Jurkat, Clone E6-1 (cell line): ENCODE results near the gene HINT2.
A peak's percentile ranks its signal among the peaks of the same experiment; 100 is the strongest.

ENCODE experiments used
- DNase-seq: peaks from one replicate; pipeline ENCODE4 v3.0.0-alpha.2; 2011; ENCODE audit warnings: low read depth, low spot score
- H3K4me3 ChIP-seq: 2 replicates; pipeline ENCODE4 v1.5.1; 2011; ENCODE audit warnings: mild to moderate bottlenecking, low read length, control low read depth, moderate library complexity

The HINT2 gene

GRCh38 chr9:35842020-35842745 lies 27.3 kb upstream of the HINT2 start:
- DNase-seq: no peak

GRCh38 chr9:35841645-35841900 lies 26.7 kb upstream of the HINT2 start:
- DNase-seq: no peak
- no peak overlapping the region for H3K4me3 ChIP-seq

More at GRCh38 chr9:35842020-35842745, 27.3 kb upstream of the HINT2 start:
- H3K4me3 ChIP-seq: no peak overlapping the region

GRCh38 chr9:35840881-35841644 lies 26.2 kb upstream of the HINT2 start:
- DNase-seq: no peak
- no peak overlapping the region for H3K4me3 ChIP-seq

- no peak for DNase-seq
These were observed 25.1 kb upstream of the HINT2 start for GRCh38 chr9:35839926-35840325.

GRCh38 chr9:35836595-35836994 lies 21.8 kb upstream of the HINT2 start:
- DNase-seq: no peak
- no peak overlapping the region for H3K4me3 ChIP-seq

More at GRCh38 chr9:35839926-35840325, 25.1 kb upstream of the HINT2 start:
- H3K4me3 ChIP-seq: no peak overlapping the region

GRCh38 chr9:35835766-35836165 lies 20.9 kb upstream of the HINT2 start:
- H3K4me3 ChIP-seq: no peak overlapping the region
- DNase-seq: no peak

- no peak overlapping the region for H3K4me3 ChIP-seq
- DNase-seq: no peak
These were observed 20.4 kb upstream of the HINT2 start for GRCh38 chr9:35835216-35835632.

GRCh38 chr9:35834260-35835215 lies 19.7 kb upstream of the HINT2 start:
- H3K4me3 ChIP-seq: no peak overlapping the region

GRCh38 chr9:35832814-35833213 lies 18.0 kb upstream of the HINT2 start:
- no peak for DNase-seq
- H3K4me3 ChIP-seq: no peak overlapping the region

More at GRCh38 chr9:35834260-35835215, 19.7 kb upstream of the HINT2 start:
- no peak for DNase-seq

- H3K4me3 ChIP-seq: no peak overlapping the region
- DNase-seq: no peak
These were observed 16.2 kb upstream of the HINT2 start for GRCh38 chr9:35831040-35831439.

- H3K4me3 ChIP-seq: peak overlapping the region; percentile 63
- DNase-seq: no peak
These were observed 14.9 kb upstream of the HINT2 start for GRCh38 chr9:35829764-35830096.

- peak; percentile 87 for DNase-seq
- peak within 1 kb of the TSS; percentile 63 for H3K4me3 ChIP-seq
These were observed 14.4 kb upstream of the HINT2 start, which contains the start of gene TMEM8B for GRCh38 chr9:35829084-35829763. Gene TMEM8B, plus strand, starts transcription at chr9:35829228. Its CDS starts 220 bp downstream, at chr9:35829448.

- H3K4me3 ChIP-seq: peak within 1 kb of the TSS; percentile 63
- no peak for DNase-seq
These were observed 13.9 kb upstream of the HINT2 start, which contains the start of gene FAM221B for GRCh38 chr9:35828716-35829083. Gene FAM221B, minus strand, starts transcription at chr9:35828732. Its CDS starts 2,571 bp downstream, at chr9:35826161.

GRCh38 chr9:35827486-35827885 lies 12.6 kb upstream of the HINT2 start:
- DNase-seq: no peak

GRCh38 chr9:35826071-35826701 lies 11.3 kb upstream of the HINT2 start:
- H3K4me3 ChIP-seq: no peak overlapping the region

More at GRCh38 chr9:35827486-35827885, 12.6 kb upstream of the HINT2 start:
- no peak overlapping the region for H3K4me3 ChIP-seq

GRCh38 chr9:35822926-35823325 lies 8.1 kb upstream of the HINT2 start:
- H3K4me3 ChIP-seq: no peak overlapping the region
- DNase-seq: no peak

More at GRCh38 chr9:35826071-35826701, 11.3 kb upstream of the HINT2 start:
- DNase-seq: peak; percentile 53

- no peak overlapping the region for H3K4me3 ChIP-seq
- no peak for DNase-seq
These were observed 5.2 kb upstream of the HINT2 start for GRCh38 chr9:35820076-35820475.

- no peak for DNase-seq
- H3K4me3 ChIP-seq: no peak overlapping the region
These were observed 3.5 kb upstream of the HINT2 start for GRCh38 chr9:35818341-35818740.
